Hepatocyte (in vitro differentiated cells): Measurements from ENCODE around the gene MYO1E.

ENCODE experiments used
- EZH2 ChIP-seq: fragments of 200-600 bp; sonication (generic); IDR thresholded peaks from 2 replicates; pipeline ENCODE4 v1.6.1; 2016; ENCODE audit warnings: antibody characterized with exemption, mild to moderate bottlenecking, borderline replicate concordance
- EZH2phosphoT487 ChIP-seq: fragments of 200-600 bp; sonication (generic); IDR thresholded peaks from one replicate; pipeline ENCODE4 v1.6.1; 2018; ENCODE audit warnings: antibody characterized with exemption, mild to moderate bottlenecking, low read depth, moderate library complexity; ENCODE audit not compliant: unreplicated experiment, severe bottlenecking
- TF ChIP-seq, protein P1 (sequence below): fragments of 200-600 bp; sonication (generic); IDR thresholded peaks from 2 replicates; pipeline ENCODE4 v1.5.1; 2016; ENCODE audit warnings: antibody characterized with exemption, mild to moderate bottlenecking; ENCODE audit not compliant: poor library complexity

DNA sequence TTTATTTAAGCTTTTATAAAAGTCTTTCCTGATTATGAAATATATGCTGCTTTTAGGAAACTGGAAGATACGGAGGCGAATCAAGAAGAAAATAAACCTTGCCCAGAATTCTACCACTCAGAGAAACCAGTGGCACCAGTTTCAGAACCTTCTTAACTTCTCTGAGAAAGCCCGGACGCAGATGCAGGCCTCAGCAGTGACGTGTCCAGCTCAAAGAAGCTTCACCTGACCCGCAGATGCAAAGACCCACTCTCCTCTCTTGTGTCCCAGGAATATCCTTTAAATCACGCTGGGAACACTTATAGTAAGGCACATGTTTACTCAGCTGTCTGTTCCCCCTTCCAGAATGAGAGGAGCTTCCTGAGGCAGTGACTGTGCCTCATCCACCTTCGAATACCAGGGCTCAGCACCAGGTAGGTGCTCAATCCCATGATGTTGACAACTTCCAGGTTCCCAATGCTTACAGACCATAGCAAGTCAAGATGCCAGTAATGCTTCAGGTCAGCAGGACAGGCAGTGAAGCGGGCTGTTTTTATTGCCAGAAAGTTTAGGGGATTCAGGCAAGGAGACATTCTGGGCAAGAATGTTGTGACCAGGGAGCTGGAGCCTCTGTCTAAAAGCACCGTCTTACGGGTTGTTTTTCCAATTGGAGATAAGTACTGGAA lies 205.9 kb downstream of the MYO1E start:
- TF ChIP-seq, protein P1, sequence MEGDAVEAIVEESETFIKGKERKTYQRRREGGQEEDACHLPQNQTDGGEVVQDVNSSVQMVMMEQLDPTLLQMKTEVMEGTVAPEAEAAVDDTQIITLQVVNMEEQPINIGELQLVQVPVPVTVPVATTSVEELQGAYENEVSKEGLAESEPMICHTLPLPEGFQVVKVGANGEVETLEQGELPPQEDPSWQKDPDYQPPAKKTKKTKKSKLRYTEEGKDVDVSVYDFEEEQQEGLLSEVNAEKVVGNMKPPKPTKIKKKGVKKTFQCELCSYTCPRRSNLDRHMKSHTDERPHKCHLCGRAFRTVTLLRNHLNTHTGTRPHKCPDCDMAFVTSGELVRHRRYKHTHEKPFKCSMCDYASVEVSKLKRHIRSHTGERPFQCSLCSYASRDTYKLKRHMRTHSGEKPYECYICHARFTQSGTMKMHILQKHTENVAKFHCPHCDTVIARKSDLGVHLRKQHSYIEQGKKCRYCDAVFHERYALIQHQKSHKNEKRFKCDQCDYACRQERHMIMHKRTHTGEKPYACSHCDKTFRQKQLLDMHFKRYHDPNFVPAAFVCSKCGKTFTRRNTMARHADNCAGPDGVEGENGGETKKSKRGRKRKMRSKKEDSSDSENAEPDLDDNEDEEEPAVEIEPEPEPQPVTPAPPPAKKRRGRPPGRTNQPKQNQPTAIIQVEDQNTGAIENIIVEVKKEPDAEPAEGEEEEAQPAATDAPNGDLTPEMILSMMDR: no peak
- TF ChIP-seq EZH2phosphoT487 (no peak), EZH2 (no peak)
